Activated B cell treated with CpG ODN at 0.5 μM for 24 hours (primary cell): ENCODE data around the gene QRICH2. TPM values are rescaled to one million over a fixed set of nuclear protein-coding genes. Genes with fewer than 3 reads are reported as not detected.
"Not testable (repeated sequence)": the region's sequence is repeated elsewhere in the genome, so short reads cannot be mapped to it uniquely, and the experiment has no call there.

Source experiments
- ATAC-seq: fragments of 200-7000 bp; cut with Tn5 transposase; one replicate; pipeline ENCODE4 v1.10.0; 2021; ENCODE audit warnings: low read depth, mild to moderate bottlenecking, moderate library complexity
- CTCF ChIA-PET: fragments of 350-600 bp; sonication (Branson Sonifier 250); formaldehyde crosslinking; loops from one replicate; lab custom pipeline; 2021; ENCODE audit warnings: antibody characterized with exemption; lab: Charles Lee
- POLR2A ChIA-PET: fragments of 350-600 bp; sonication (Branson Sonifier 250); formaldehyde crosslinking; loops from one replicate; lab custom pipeline; 2021; ENCODE audit warnings: antibody characterized with exemption; lab: Charles Lee
- DNase-seq: peaks from one replicate; pipeline ENCODE4 v3.0.0; 2022
- H3K27ac Mint-ChIP-seq: one replicate; pipeline ENCODE4 v1.8.0; 2020; ENCODE audit warnings: mixed read lengths
- H3K27me3 Mint-ChIP-seq: one replicate; pipeline ENCODE4 v1.8.0; 2021; ENCODE audit warnings: mixed read lengths
- H3K36me3 Mint-ChIP-seq: one replicate; pipeline ENCODE4 v1.8.0; 2021; ENCODE audit warnings: low read depth, mixed read lengths
- H3K4me1 Mint-ChIP-seq: one replicate; pipeline ENCODE4 v1.8.0; 2021; ENCODE audit warnings: mixed read lengths
- H3K4me3 Mint-ChIP-seq: one replicate; pipeline ENCODE4 v1.8.0; 2020; ENCODE audit warnings: mild to moderate bottlenecking, mixed read lengths
- H3K9me3 Mint-ChIP-seq: one replicate; pipeline ENCODE4 v1.8.0; 2020; ENCODE audit warnings: mixed read lengths
- intact Hi-C: fragments of 100-400 bp; cut with micrococcal nuclease; formaldehyde crosslinking; loops from one replicate; pipeline ENCODE4 v1.15.1; 2024
- total RNA-seq: library from RNA; stranded (reverse); gene quantifications from 2 replicates; pipeline ENCODE4 v1.2.3, GENCODE V29; 2022
- TF ChIP-seq, protein P1 (sequence below): fragments of 200-600 bp; IDR thresholded peaks from one replicate; pipeline ENCODE4 v1.8.0; 2022; ENCODE audit warnings: antibody characterized with exemption, mild to moderate bottlenecking

The QRICH2 gene
- total RNA-seq, 1 donor from 2014 or later: 2.0 TPM

DNA sequence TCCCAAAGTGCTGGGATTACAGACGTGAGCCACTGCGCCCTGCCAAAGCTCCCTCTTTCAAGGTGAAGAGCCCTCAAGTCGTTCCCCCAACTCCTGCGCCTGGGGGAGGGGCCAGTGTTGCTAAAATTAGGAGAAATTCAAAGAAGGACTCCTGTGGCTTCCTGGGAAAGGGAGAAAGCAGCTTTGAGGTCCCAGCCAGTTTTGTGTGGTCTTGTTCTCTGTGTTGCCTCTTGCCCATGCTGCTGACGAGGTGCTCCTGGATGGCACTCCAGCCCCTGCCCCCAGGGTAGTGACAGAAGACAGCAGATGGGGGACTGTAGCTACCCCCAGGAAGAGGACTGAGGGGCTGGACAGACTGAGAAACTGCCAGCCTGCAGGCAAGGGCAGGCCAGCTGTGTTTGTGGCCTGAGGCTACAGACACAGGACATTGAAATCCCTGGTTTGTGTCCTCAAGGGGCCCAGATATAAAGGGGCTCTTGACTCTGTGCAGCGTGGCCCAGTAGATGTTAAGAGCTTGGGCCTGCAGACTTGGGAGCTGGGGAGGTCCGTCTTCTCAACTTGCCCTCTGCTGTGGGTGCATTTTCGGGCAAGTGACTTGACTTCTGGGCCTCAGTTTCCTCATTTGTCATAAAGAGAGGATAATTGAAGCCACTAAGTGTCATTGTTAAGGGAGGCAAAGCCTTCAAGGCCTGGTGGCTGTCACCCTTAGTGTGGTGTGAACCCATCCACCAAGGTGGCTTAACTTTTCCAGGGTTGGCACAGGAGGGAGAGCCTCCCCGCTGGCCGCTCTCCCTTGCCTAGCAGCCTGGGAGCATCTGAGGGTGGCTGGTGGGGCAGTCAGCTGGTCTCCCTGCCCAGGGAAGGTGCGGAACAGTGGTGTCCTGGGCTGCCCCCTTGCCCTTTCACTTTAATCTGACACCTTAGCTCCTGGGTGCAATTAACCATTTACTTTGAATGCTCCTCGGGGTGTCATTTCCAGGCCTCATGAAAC lies 38.8 kb downstream of the QRICH2 start:
- peaks cover 79% of the 10 kb centered on the region for H3K4me1 Mint-ChIP-seq
- TF ChIP-seq, protein P1, sequence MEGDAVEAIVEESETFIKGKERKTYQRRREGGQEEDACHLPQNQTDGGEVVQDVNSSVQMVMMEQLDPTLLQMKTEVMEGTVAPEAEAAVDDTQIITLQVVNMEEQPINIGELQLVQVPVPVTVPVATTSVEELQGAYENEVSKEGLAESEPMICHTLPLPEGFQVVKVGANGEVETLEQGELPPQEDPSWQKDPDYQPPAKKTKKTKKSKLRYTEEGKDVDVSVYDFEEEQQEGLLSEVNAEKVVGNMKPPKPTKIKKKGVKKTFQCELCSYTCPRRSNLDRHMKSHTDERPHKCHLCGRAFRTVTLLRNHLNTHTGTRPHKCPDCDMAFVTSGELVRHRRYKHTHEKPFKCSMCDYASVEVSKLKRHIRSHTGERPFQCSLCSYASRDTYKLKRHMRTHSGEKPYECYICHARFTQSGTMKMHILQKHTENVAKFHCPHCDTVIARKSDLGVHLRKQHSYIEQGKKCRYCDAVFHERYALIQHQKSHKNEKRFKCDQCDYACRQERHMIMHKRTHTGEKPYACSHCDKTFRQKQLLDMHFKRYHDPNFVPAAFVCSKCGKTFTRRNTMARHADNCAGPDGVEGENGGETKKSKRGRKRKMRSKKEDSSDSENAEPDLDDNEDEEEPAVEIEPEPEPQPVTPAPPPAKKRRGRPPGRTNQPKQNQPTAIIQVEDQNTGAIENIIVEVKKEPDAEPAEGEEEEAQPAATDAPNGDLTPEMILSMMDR: no peak
- H3K36me3 Mint-ChIP-seq: peaks cover 37% of the 10 kb centered on the region
- CTCF ChIA-PET: interaction anchor here (0.7 to 2.5 kb wide), 4 partner anchors 10 to 148 kb away, joined by 3 to 8 read pairs (median 6); no protein-coding TSS in a partner anchor
- ATAC-seq (no peak), DNase-seq (no peak)
- intact Hi-C loops: loop anchor here (10.0 kb wide), 1 partner anchor 974 kb away; no protein-coding TSS in a partner anchor
- H3K27me3 Mint-ChIP-seq: no peaks in the 10 kb centered on the region
- no peaks in the 10 kb centered on the region for H3K9me3 Mint-ChIP-seq
- POLR2A ChIA-PET: interaction anchor here (0.5 to 17.7 kb wide), 16 partner anchors 5 to 1902 kb away, joined by 3 to 481 read pairs (median 12); partner anchors contain the start of genes FOXJ1, GPR142, RNF157 and SRP68
- H3K27ac Mint-ChIP-seq: peak overlapping the region; percentile 95
- peak overlapping the region; percentile 83 for H3K4me3 Mint-ChIP-seq

DNA sequence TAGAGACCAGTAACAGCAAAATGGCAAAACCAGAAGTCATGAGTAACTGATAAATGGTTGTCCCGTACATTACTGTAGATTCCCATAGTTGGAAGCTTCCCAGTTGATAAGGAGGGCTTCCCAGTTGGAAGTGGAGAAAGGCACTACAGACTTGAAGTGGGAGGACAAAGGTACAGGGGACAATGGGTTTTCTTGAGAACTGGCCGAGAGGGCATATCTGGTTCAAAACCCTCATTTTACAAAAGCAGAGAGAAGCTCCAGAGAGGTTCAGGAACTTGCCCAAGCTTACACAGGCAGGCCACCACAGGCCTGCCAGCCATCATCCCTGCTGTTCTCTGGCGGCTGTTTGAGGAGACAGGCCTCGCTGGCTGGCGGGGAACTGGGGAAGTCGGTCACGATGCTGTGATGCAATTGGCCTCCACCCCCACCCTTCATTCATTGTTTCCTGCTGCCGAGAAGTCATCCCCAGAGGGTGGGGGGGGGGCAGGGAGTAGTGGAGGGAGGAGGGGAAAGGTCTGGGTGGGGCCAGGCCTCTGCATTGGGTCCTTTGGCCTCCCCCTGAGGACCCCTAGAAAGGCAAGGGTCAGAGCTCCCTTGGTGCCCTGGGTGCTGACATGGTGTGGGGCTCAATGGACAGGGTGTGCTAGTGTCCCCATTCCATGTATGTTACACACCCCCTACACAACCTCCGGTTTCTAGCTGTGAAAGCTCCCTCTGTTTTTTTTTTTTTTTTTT lies 39.9 kb downstream of the QRICH2 start:
- H3K4me3 Mint-ChIP-seq: peak overlapping the region; percentile 83
- H3K36me3 Mint-ChIP-seq: peaks cover 37% of the 10 kb centered on the region
- DNase-seq: peak; percentile 56
- ChIA-PET POLR2A (interaction anchor here (0.7 to 17.7 kb wide), 17 partner anchors 4 to 1901 kb away, joined by 4 to 481 read pairs (median 8); partner anchors contain the start of genes FOXJ1, GPR142, RNF157 and TRIM65), CTCF (interaction anchor here (1.1 to 2.6 kb wide), 3 partner anchors 12 to 147 kb away, joined by 4 to 16 read pairs (median 8); no protein-coding TSS in a partner anchor)
- peak; percentile 4 for ATAC-seq
- intact Hi-C loops: loop anchor here (10.0 kb wide), 1 partner anchor 973 kb away; no protein-coding TSS in a partner anchor
- H3K9me3 Mint-ChIP-seq: no peaks in the 10 kb centered on the region
- TF ChIP-seq, protein P1: no peak
- peaks cover 79% of the 10 kb centered on the region for H3K4me1 Mint-ChIP-seq
- peak overlapping the region; percentile 95 for H3K27ac Mint-ChIP-seq
- H3K27me3 Mint-ChIP-seq: no peaks in the 10 kb centered on the region

DNA sequence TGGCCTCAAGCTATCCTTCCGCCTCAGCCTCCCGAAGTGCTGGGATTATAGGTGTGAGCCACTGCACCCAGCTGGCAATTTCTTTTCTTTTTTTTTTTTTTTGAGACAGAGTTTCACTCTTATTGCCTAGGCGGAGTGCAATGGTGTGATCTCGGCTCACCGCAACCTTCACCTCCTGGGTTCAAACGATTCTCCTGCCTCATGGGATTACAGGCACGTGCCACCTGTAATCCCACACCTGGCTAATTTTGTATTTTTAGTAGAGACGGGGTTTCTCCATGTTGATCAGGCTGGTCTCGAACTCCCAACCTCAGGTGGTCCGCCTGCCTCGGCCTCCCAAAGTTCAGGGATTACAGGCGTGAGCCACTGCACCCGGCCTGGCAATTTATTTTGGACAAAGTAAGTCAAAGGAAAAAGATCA lies 40.5 kb downstream of the QRICH2 start:
- intact Hi-C loops: loop anchor here (10.0 kb wide), 1 partner anchor 973 kb away; no protein-coding TSS in a partner anchor
- not testable (repeated sequence) for ATAC-seq, DNase-seq, H3K27me3 Mint-ChIP-seq, H3K9me3 Mint-ChIP-seq
- CTCF ChIA-PET: interaction anchor here (0.9 to 2.6 kb wide), 3 partner anchors 12 to 146 kb away, joined by 3 to 16 read pairs (median 8); no protein-coding TSS in a partner anchor
- peaks cover 37% of the 10 kb centered on the region for H3K36me3 Mint-ChIP-seq
- peak overlapping the region; percentile 95 for H3K27ac Mint-ChIP-seq
- POLR2A ChIA-PET: interaction anchor here (0.7 to 17.7 kb wide), 15 partner anchors 4 to 488 kb away, joined by 4 to 481 read pairs (median 9); partner anchors contain the start of genes FOXJ1, RNF157, TRIM65 and UBALD2
- H3K4me3 Mint-ChIP-seq: peak overlapping the region; percentile 83
- peaks cover 79% of the 10 kb centered on the region for H3K4me1 Mint-ChIP-seq

DNA sequence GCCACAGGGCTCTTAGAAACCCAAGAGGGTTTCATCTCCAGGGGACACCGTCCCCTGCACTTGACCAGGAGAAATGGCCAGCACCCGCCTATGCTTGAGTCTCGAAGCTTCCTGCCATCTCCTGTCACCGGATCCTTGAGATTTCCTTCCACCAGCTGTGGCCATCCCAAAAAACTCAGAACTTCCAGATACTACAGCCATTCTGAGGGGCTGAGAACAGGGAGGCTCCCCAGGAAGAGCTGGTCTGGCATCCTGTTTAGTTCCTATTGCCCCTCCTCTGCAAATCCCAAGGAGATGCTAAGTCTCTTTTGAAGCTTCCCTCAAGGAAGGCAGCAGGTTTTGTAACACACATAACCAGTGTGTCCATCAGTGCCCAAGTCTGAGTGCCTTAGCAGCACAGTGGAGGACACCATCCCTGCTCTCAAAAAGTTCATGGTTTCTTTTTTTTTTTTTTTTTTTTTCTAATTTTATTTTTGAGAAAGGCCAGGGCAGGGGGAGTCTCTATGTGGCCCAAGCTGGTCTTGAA lies 41.0 kb downstream of the QRICH2 start:
- intact Hi-C loops: loop anchor here (10.0 kb wide), 1 partner anchor 972 kb away; no protein-coding TSS in a partner anchor
- H3K36me3 Mint-ChIP-seq: peaks cover 37% of the 10 kb centered on the region
- peaks cover 80% of the 10 kb centered on the region for H3K4me1 Mint-ChIP-seq
- no peaks in the 10 kb centered on the region for H3K27me3 Mint-ChIP-seq
- peak overlapping the region; percentile 95 for H3K27ac Mint-ChIP-seq
- CTCF ChIA-PET: interaction anchor here (0.9 to 2.6 kb wide), 3 partner anchors 13 to 146 kb away, joined by 3 to 16 read pairs (median 8); no protein-coding TSS in a partner anchor
- no peak for ATAC-seq
- no peak for DNase-seq
- POLR2A ChIA-PET: interaction anchor here (0.7 to 17.7 kb wide), 15 partner anchors 3 to 487 kb away, joined by 3 to 481 read pairs (median 7); partner anchors contain the start of genes FOXJ1, RNF157 and UBALD2
- H3K4me3 Mint-ChIP-seq: peak overlapping the region; percentile 92
- TF ChIP-seq, protein P1: no peak
- H3K9me3 Mint-ChIP-seq: no peaks in the 10 kb centered on the region
